OCI-LY7 (cell line): ENCODE data around the gene INPP5K.

ENCODE experiments used
- CTCF ChIP-seq: fragments of 200-600 bp; sonication (generic); conservative IDR thresholded peaks from 2 replicates; pipeline ENCODE4 v1.5.1; 2014; ENCODE audit warnings: mild to moderate bottlenecking, antibody characterized with exemption, low read length, moderate library complexity, mixed read lengths
- EZH2phosphoT487 ChIP-seq: fragments of 200-600 bp; sonication (generic); IDR thresholded peaks from 2 replicates; pipeline ENCODE4 v1.6.1; 2018; ENCODE audit warnings: low read depth, borderline replicate concordance, mild to moderate bottlenecking, mixed run types, antibody characterized with exemption, low read length, moderate library complexity, mixed read lengths

GRCh38 chr17:1473841-1474240, 42.6 kb downstream of the INPP5K start:
- TF ChIP-seq CTCF (no peak), EZH2phosphoT487 (no peak)
